Mammary epithelial cell (primary cell): Measurements from ENCODE around the gene TLX3.

Experiments used
- CTCF ChIP-seq, 2 donors: IDR thresholded peaks in 1 of 2; conservative IDR thresholded peaks in 1 of 2; 2 replicates each; pipeline ENCODE4 v1.5.1; 2011 to 2012; ENCODE audit warnings: inconsistent platforms in 2 of 2, low read length in 2 of 2, mild to moderate bottlenecking in 2 of 2, control low read depth in 1 of 2, low read depth in 1 of 2; ENCODE audit not compliant: insufficient read depth in 1 of 2; ENCODE audit errors: extremely low read depth in 1 of 2
- EZH2 ChIP-seq: IDR thresholded peaks from 2 replicates; pipeline ENCODE4 v1.6.1; 2012; ENCODE audit warnings: low read length, inconsistent platforms, borderline replicate concordance

DNA sequence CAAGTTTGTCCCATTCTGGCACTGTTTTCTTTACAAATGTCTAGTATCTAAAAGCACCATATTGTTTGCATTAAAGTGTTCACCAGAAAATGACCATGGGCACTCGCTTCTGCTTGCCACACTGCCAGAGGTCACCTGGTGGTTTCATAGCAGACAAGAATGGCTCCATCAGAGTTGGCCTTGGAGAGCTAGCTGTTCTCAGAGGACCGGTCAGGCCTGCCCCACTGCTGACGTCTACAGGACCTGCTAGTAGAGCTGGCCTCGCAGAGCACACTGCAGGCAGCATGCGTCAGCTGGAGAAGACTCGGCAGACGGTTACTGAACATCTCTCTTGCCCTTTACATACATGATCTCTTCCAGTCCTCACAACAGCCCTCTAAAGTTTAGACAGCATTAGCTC is 8.7 kb upstream of the TLX3 start:
- TF ChIP-seq CTCF (conservative IDR thresholded peaks at IDR 0.05 in 1 of 2, IDR thresholded peaks at IDR 0.05 in 1 of 2; ENCODE audit: extremely low read depth in 1 of 2, insufficient read depth in 1 of 2, low read depth in 1 of 2, low read length in 2 of 2) = no peak
- TF ChIP-seq EZH2 = no peak
